ENCODE results near the gene ALK.
"Not testable (repeated sequence)": the region's sequence is repeated elsewhere in the genome, so short reads cannot be mapped to it uniquely, and the experiment has no call there.

The ALK gene

DNA sequence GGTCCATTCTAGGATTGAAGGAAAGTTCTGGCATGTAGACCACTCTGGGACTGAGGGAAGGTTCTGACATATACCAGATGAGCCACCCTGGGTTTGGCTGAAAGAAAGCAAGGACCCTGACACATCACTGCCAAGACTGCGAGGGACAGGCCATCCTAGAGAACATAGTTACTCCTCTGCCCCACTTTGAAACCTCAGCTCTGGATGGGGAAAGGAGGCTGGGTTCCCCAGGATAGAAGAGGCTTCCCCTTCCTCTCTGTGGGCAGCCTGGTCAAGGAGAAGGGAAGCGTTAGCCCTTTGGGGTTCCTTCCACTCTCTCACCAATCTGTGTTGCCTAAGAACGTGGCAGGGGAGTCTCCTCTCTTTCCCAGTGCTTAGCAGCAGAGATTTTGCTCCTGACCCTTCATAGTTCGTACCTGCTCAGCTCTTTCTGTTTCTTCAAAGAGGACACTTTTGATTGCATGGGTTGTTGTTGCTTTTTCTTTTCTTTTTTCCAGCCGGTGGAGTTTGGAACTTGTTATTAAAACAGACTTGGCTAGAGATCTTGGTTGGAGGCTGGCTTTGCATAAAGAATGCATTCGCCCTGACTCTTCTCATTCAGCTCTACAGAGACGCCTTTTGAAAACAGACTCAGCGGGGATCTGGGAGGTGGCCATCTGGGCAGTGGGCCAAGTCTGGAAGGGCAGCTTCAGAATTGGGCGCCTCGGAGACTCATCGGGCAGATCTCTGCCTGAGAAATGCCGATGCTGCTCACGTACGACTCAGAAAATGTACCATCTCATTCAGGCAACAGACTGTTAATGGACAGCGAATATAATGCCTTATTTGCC lies 640.1 kb downstream of the ALK start:
- no peak for DNase-seq (ENCODE audit: low read depth in 2 of 2)

DNA sequence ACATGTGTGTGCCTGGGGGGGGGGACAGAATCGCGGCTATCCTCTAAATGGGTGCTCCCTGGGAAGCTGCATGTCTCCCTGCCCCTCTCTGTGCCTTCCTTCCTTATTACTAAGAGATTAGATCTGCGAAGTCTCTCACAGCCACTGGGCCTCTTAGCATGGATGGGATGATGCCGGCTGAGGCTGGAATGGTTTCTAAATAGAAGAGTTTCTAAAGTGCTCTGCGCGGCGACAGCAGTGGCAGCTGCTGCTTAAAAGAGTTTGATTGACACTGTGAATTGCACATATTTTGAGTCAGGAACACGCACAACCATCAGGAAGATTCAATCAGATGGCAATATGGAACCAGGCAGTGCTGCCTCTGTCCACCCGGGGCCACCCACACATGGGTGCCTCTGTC lies 642.4 kb downstream of the ALK start:
- DNase-seq (ENCODE audit: low read depth in 2 of 2) = no peak

GRCh38 chr2:29276151-29276550 lies 645.2 kb downstream of the ALK start:
- DNase-seq (ENCODE audit: low read depth in 2 of 2) = no peak

DNA sequence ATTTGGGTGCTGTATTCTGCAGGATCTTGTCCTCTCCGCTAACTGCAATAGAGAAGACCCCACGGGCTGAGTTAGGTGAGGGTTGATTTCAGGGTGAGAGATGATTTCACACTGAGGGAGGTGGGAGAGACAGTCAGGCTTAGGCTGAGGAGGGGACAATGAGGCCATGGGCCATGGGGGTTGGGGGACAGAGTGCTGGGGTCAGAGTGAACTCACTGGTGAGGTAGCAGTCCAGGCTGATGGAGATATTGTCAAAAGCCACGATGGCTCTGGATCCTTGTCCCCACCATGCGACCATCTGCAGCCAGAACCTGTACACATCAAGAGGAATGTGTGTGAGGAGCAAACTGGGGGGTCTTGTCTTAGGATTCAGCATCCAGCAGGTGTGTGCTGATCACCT lies 646.2 kb downstream of the ALK start:
- DNase-seq (ENCODE audit: low read depth in 2 of 2) = no peak

DNA sequence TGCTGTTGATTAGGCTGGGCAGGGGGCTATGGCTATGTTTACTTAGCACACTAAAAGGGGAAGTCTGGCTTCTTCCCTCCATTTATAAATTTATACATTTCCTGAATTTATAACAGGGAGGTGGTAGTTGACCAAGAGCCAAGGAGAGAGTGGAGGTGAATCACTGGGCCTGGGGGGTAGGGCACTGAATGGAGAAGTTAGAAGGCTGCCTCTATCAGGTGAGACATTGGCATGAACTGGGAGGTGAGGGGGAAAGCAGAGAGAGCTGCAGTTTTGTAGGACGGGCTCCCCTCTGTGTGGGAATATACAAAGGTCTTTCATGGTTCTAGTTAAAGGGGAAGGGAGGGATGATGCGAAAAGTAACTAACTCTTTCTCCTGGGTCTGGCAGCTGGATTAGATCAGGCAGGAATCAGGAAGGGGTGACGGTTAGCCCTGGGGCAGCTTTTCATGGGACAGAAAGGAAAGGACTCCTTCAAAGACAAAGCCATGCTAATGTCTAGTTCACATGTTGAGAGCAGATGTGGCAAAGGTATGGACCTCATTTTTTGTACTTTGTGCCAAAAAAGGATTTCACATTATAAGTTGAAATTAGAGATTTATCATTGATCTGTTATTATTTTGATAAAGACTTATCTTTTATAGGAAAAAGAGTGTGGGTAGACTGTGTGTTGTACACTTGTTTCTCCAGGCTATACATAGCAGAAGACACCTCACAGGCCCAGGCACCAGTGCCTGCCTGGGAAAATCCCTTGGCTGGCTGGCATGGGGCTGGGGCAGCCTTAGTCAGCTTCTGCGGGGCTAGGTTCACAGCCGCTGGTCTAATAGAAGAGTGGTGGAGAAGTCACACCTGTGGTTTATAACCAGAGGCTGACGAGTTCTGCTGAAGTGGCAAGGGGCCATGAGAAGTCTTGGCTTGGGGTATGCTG lies 647.4 kb downstream of the ALK start:
- DNase-seq (ENCODE audit: low read depth in 2 of 2) = no peak

DNA sequence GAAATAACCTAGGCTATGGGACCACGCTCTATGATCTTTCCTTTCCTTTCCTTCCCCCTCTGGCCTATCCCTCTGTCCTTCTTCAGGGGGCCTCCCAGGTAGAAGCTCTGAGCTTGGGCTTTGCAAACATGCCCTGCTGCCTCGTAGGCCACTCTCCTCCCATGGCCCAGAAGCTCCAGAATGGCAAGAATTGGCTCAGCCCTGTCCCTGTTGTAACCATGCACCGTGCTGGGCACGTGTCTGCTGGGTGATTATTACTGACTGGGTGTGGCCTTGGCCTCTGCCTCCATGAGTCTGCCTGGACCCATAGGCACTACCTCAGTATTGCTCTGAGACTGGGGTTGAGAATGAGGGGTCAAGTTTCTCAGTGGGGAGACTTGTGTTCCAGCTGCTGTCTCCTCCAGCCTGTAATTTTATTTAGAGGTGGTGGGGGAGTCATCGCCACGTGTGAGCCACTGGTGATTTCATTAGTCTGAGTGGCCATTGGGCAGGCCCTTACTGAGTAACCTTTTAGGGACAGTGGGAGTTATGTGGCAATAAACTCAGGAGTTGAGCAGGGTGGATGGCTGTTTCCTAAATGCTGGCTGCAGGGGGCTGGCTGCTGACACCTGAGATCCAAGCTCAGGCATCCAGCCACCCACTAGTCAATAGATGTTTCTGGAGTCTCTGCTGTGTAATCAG lies 648.2 kb downstream of the ALK start:
- no peak for DNase-seq (ENCODE audit: low read depth in 2 of 2)

DNA sequence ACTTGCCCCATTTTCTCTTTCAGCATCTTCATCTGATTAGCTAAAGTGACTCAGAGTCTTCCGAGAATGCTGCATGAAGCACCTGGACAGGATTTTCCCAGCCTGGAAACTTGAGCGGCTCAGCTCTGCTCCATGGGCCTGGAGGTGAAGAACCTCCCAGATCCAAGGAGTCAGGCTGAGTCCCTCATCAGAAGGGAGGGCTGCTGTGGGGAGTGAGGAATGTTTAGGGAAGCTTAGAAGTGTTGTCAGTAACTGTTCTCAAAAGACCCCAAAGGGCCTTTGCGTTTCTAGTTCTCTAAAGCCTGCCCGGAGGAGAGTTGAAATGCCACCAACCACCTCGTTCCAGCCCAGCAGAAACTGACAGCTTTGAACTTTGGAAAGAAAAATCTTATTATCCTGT lies 649.1 kb downstream of the ALK start:
- DNase-seq (ENCODE audit: low read depth in 2 of 2) = no peak

DNA sequence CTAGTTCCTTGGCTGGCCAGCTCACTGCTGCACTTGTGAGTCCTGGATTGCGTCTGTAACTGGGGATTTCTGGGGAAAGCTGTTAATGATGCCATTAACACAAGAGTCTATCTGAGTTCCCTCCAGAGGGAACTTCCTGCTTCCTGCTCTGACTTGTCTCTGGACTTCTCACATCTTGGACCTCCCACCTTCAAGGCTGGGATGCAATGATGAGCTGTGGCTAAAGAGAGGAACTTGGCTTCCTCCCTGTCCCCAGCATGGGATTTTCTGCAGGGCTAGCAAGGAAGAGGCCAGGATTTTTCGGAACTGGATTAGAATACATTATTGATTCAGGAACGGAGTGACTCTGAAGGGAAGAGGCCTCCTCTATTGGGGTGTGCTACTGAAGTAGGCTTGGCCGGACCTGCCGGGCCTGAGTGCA lies 650.7 kb downstream of the ALK start:
- no peak for DNase-seq (ENCODE audit: low read depth in 2 of 2)

GRCh38 chr2:29269765-29270109 lies 651.6 kb downstream of the ALK start:
- DNase-seq (ENCODE audit: low read depth in 2 of 2) = no peak

DNA sequence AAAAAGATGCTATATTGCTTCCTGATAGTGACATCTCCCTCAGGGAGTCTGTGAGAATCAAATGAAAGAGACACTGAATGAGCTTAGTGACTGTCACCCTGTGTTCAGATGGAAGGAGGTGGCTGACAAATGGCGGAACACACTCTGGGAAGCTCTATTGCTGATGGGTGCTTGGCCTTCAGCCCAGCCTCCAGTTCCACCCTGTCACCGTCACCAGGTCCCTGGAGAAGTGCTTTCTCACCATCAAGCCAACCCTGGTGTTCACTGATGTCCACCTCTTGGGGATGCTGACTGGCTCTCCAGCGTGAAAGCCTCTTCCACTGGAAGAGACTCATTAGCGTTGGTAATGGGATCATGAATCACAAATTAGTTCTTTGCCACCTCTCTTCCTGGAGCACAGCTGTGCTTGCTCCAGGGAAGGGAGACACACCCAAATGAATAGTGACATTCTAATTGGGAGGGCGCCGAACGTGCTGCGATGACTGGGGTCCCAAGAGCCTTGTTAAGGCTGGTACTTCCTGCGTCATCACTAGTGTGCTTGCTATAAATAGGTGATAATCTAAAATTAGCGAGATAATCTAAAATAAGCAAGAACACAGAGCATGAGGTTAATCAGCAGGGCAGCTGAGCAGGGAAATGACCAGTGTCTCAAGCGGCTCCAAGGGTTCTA lies 652.2 kb downstream of the ALK start:
- no peak for DNase-seq (ENCODE audit: low read depth in 2 of 2)

DNA sequence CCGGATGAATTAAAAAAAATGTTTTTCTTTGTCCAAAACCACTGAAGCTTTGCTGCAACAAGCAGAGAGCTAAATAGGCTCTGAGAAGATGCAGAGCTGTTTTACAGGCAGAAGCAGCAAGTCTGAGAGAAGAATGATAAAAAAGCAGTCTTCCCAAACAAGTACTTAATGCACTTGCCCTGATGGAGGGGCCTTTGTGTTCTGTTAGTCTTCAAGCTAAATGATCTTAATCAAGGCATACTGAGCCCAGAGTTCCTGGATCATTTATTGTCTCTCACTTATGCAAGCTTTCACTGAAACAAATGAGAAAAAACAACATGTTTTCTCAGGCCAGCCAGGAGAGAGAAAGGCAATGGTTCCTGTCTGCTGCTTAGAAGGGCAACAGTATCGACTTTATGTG lies 653.7 kb downstream of the ALK start:
- DNase-seq (ENCODE audit: low read depth in 2 of 2) = no peak

DNA sequence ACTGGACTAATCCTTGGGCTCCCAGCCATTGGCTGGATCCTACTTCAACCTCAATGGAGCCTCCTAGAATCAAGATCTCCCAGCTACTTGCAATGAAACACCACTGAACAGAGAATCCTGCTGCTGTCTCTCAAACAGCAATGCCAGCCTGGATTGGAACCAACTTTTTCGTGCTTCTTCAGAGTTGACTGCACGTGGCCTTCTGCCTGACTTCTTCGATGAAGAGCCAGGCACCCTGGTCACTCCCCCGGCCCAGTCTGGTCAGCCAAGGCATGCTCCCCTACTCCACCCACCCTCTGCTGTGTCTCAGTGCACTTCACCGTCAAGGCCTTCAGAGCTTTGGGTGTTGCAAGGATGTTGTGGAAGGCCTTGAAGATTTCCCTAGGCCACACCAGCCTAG lies 657.5 kb downstream of the ALK start:
- DNase-seq (ENCODE audit: low read depth in 2 of 2) = no peak

DNA sequence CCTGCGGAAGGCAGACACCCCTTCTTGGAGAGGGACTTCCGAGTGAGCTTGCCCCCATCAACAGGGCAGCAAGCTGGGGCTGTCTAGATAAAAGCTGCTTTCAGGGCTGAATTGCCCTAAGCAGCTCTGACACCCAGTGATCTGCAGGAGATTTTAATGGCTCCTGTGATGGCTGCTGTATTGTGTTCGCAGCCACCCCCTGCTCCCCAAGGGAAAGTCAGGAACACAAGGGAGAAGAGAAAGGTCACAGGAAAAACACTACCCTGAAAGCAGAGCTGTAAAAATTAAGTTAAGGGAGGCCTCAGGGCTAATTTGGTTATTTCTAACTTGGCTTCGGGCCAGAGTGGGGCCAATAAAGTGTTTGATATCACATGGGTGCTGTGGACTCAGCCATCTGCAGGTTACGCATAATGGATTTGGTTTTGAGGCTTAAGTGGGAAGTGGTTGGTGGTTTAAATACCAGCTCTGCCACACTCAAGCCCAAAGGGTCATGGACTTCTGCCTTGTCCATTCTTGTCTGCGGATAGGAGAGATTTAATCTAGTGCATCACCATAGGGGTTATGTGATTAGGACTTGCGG lies 658.6 kb downstream of the ALK start:
- DNase-seq (ENCODE audit: low read depth in 2 of 2) = no peak

DNA sequence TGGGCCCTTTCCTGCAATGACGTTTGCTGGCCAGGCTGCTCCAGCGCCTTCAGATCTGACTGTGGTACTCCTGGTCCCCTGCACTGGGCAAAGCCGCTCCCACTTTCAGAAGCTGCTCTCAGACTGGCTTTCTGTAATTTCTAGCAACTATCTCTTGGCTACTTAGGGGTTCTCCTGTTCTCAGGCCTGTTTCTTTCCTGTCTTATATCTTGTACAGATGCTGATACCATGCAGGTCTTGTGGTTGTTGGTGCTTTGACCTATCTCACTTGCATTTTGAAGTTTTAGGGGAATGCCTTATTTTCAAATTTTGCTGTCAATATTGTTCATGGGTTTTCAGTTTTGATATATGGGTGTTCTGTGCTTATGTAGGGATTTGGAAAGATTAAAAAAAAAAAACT lies 660.4 kb downstream of the ALK start:
- DNase-seq (ENCODE audit: low read depth in 2 of 2) = no peak

GRCh38 chr2:29260142-29260772 lies 661.1 kb downstream of the ALK start:
- no peak for DNase-seq (ENCODE audit: low read depth in 2 of 2)

GRCh38 chr2:29259221-29259620 lies 662.2 kb downstream of the ALK start:
- no peak for DNase-seq (ENCODE audit: low read depth in 2 of 2)

DNA sequence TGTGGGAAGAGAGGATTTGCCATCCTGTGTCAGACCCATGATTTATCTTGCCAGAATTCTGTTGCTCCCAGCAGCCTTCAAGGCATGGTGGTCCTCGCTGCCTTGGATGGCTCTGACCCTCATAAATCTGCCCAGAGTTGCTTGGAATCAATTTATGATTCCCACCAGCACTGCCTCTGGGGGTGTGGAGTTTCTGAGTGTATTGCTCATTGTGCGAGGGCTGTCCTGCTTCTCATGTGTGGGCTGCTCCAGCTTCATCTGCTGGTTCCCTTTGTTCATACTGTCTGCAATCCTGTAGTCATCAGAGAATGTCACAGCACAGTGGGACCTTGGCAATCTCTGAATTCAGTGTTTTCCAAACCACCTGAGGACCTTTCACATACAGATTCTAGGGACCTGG lies 666.4 kb downstream of the ALK start:
- DNase-seq (ENCODE audit: low read depth in 2 of 2) = no peak

GRCh38 chr2:29253495-29254275 lies 667.7 kb downstream of the ALK start:
- DNase-seq (ENCODE audit: low read depth in 2 of 2) = not testable (repeated sequence)

- DNase-seq (ENCODE audit: low read depth in 2 of 2) = no peak
These were observed 668.4 kb downstream of the ALK start for GRCh38 chr2:29253026-29253425.

- DNase-seq (ENCODE audit: low read depth in 2 of 2) = no peak
These were observed 670.0 kb downstream of the ALK start for GRCh38 chr2:29251406-29251805.
